Breast epithelium (tissue), 4 donors: ENCODE measurements around the gene ARHGEF19. TPM values are rescaled to one million over a fixed set of nuclear protein-coding genes. Genes with fewer than 3 reads are reported as not detected.
"Not testable (repeated sequence)": the region's sequence is repeated elsewhere in the genome, so short reads cannot be mapped to it uniquely, and the experiment has no call there.

Experiments
- DNase-seq, 2 donors: peaks; one replicate each; pipeline ENCODE4 v3.0.0-alpha.2; 2019; ENCODE audit warnings: low spot score in 2 of 2
- H3K27ac ChIP-seq, 2 donors: fragments of 200-600 bp; sonication (generic) in 1 of 2; one replicate each; pipeline ENCODE4 v1.5.1; 2016 to 2019; ENCODE audit warnings: mild to moderate bottlenecking in 1 of 2
- H3K27me3 ChIP-seq, 2 donors: fragments of 200-600 bp; sonication (generic) in 1 of 2; one replicate each; pipeline versions ENCODE4 v1.5.1 to v1.6.0; 2017 to 2019; ENCODE audit warnings: control low read depth in 1 of 2, mild to moderate bottlenecking in 1 of 2
- H3K36me3 ChIP-seq: fragments of 200-600 bp; one replicate; pipeline ENCODE4 v1.5.1; 2019
- H3K4me1 ChIP-seq, 2 donors: fragments of 200-600 bp; sonication (generic); one replicate each; pipeline ENCODE4 v1.5.1; 2016 to 2019; ENCODE audit warnings: control low read depth in 1 of 2
- H3K4me3 ChIP-seq, 3 donors: fragments of 200-600 bp; sonication (generic); 1 replicate in 2 of 3; 2 replicates in 1 of 3; pipeline ENCODE4 v1.5.1; 2016 to 2019; ENCODE audit warnings: mild to moderate bottlenecking in 3 of 3, moderate library complexity in 2 of 3
- H3K9me3 ChIP-seq, 2 donors: fragments of 200-600 bp; sonication (generic) in 1 of 2; one replicate each; pipeline ENCODE4 v1.5.1; 2016 to 2019; ENCODE audit warnings: control low read depth in 1 of 2
- POLR2A ChIP-seq: fragments of 450-650 bp; IDR thresholded peaks from one replicate; pipeline ENCODE4 v1.6.1; 2016; ENCODE audit warnings: antibody characterized with exemption, mild to moderate bottlenecking, moderate library complexity
- POLR2AphosphoS5 ChIP-seq, 3 donors: sonication (generic); formaldehyde crosslinking; IDR thresholded peaks; one replicate each; pipeline ENCODE4 v1.6.1; 2017; ENCODE audit warnings: antibody characterized with exemption in 3 of 3
- intact Hi-C: fragments of 100-400 bp; cut with DNase I; formaldehyde crosslinking; loops from one replicate; pipeline ENCODE4 v1.15.1; 2023; ENCODE audit warnings: low total_unique reads
- total RNA-seq, 3 donors: library from RNA; depleted of rRNA; stranded (reverse); fragments of >200 nt; gene quantifications; one replicate each; pipeline ENCODE4 v1.1.0, GENCODE V29; 2016
- TF ChIP-seq, protein P1 (sequence below), 3 donors: fragments of 450-650 bp; IDR thresholded peaks; one replicate each; pipeline ENCODE4 v1.5.1; 2016 to 2017; ENCODE audit warnings: antibody characterized with exemption in 3 of 3, mild to moderate bottlenecking in 3 of 3, moderate library complexity in 3 of 3

The ARHGEF19 gene
- total RNA-seq, 3 donors from 2014 or later = 7.5 to 18.0 (median 12.9) TPM

GRCh38 chr1:16171314-16172151, 40.9 kb downstream of the ARHGEF19 start:
- H3K36me3 ChIP-seq = no peaks in the 10 kb centered on the region
- no peaks in the 10 kb centered on the region for H3K9me3 ChIP-seq
- no peaks in the 10 kb centered on the region for H3K27me3 ChIP-seq
- no peak overlapping the region for H3K27ac ChIP-seq
- no peak overlapping the region for H3K4me3 ChIP-seq
- TF ChIP-seq POLR2A = no peak
- TF ChIP-seq, protein P1, sequence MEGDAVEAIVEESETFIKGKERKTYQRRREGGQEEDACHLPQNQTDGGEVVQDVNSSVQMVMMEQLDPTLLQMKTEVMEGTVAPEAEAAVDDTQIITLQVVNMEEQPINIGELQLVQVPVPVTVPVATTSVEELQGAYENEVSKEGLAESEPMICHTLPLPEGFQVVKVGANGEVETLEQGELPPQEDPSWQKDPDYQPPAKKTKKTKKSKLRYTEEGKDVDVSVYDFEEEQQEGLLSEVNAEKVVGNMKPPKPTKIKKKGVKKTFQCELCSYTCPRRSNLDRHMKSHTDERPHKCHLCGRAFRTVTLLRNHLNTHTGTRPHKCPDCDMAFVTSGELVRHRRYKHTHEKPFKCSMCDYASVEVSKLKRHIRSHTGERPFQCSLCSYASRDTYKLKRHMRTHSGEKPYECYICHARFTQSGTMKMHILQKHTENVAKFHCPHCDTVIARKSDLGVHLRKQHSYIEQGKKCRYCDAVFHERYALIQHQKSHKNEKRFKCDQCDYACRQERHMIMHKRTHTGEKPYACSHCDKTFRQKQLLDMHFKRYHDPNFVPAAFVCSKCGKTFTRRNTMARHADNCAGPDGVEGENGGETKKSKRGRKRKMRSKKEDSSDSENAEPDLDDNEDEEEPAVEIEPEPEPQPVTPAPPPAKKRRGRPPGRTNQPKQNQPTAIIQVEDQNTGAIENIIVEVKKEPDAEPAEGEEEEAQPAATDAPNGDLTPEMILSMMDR (IDR thresholded peaks at IDR 0.05) = no peak
- TF ChIP-seq POLR2AphosphoS5 (IDR thresholded peaks at IDR 0.05) = no peak
- intact Hi-C loops = no loop called here
- peaks cover 12 to 36% of the 10 kb centered on the region in 2 donors for H3K4me1 ChIP-seq
- no peak for DNase-seq

DNA sequence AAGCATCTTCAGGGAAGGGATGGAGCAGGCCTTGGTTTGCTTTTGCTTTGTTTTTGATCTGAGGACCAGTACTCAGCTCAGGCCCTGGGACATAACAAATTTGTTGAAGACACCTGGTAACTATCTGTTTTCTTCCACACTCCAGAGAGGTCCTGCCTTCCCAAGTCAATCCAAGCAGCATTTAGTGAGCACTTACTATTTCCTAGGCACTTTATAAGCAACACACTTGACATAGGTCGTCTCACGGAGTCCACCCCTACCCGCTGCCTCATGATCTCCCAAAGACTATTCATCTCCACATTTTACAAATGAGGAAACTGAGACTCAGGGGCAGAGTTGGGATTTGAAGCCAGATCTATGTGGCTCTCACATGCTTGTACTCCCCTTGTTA, 42.2 kb downstream of the ARHGEF19 start:
- TF ChIP-seq, protein P1 (IDR thresholded peaks at IDR 0.05) = no peak
- TF ChIP-seq POLR2A (no peak), POLR2AphosphoS5 (IDR thresholded peaks at IDR 0.05) (no peak)
- no peaks in the 10 kb centered on the region for H3K27me3 ChIP-seq
- no peaks in the 10 kb centered on the region for H3K36me3 ChIP-seq
- peaks cover 4 to 23% of the 10 kb centered on the region in 2 donors for H3K4me1 ChIP-seq
- H3K4me3 ChIP-seq = no peak overlapping the region
- intact Hi-C loops = no loop called here
- no peak for DNase-seq
- H3K27ac ChIP-seq = no peak overlapping the region
- no peaks in the 10 kb centered on the region for H3K9me3 ChIP-seq

GRCh38 chr1:16168622-16169360, 43.7 kb downstream of the ARHGEF19 start:
- no peak for DNase-seq
- Histone ChIP-seq H3K27ac (no peak overlapping the region), H3K36me3 (no peaks in the 10 kb centered on the region), H3K9me3 (no peaks in the 10 kb centered on the region), H3K4me3 (no peak overlapping the region), H3K4me1 (peaks cover 0 to 9% of the 10 kb centered on the region in 2 donors), H3K27me3 (no peaks in the 10 kb centered on the region)
- TF ChIP-seq, protein P1 (IDR thresholded peaks at IDR 0.05) = no peak
- TF ChIP-seq POLR2AphosphoS5 (IDR thresholded peaks at IDR 0.05) (no peak), POLR2A (no peak)
- intact Hi-C loops = no loop called here

DNA sequence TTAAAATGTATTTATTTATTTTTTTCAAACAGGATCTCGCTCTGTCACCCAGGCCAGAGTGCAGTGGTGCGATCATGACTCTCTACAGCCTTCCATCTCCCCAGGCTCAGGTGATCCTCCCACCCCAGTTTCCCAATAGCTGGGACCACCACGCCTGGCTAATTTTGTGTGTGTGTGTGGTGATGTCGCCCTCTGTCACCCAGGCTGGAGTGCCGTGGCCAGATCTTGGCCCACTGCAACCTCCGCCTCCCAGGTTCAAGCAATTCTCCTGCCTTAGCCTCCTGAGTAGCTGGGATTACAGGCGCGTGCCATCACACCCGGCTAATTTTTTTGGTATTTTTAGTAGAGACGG, 44.3 kb downstream of the ARHGEF19 start:
- H3K36me3 ChIP-seq, H3K9me3 ChIP-seq, H3K4me1 ChIP-seq, H3K27me3 ChIP-seq, DNase-seq, intact Hi-C loops: not testable (repeated sequence)
- peak overlapping the region; percentile 29 to 74 (median 57) for H3K4me3 ChIP-seq
- peak overlapping the region in 1 of 2 donors; percentile 87 for H3K27ac ChIP-seq

DNA sequence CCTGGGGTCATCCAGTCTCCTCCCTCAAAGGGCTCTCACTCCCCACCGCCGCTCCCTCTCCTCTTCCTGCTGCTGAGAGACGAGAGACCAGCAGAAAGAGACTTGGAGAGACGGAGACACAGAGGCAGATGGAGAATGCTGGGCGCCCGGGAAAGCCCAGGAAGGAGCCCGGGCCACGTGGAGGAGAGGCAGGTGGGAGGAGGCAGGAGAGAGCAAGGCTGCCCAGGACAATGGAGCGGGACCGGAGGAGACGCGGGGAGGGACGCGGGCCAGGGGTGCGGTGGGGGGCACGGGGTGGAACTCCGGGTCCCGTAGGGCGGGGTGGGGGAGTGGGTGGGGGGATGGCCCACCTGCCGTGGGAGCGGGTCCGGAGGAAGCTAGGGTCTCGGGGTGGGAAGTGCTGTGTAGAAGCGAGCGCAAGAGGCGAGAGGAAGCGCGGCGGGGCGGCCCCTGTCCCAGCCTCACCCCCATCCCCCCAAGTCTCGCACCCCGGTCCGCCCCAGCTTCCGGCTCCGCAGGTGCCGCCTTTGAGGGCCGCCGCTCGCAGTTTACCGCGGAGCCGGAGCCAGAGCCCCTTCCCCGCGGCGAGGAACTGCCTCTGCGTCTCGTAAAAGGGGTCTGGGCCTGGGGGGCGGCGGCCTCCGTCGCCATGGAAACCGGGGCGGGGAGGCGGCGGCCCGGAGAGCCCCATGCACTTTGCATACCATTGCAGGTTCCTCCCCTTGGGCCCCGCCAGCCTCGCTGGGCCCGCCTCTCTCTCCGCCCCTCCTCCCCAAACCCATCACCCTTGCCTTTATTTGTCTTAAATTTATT, 44.9 kb downstream of the ARHGEF19 start:
- no peak for DNase-seq
- H3K9me3 ChIP-seq = no peaks in the 10 kb centered on the region
- H3K27me3 ChIP-seq = no peaks in the 10 kb centered on the region
- peak overlapping the region; percentile 76 to 87 for H3K27ac ChIP-seq
- no peaks in the 10 kb centered on the region for H3K36me3 ChIP-seq
- H3K4me1 ChIP-seq = peaks cover 0 to 6% of the 10 kb centered on the region in 2 donors
- peak overlapping the region; percentile 29 to 74 (median 57) for H3K4me3 ChIP-seq
- intact Hi-C loops = no loop called here
- TF ChIP-seq, protein P1 (IDR thresholded peaks at IDR 0.05) = no peak
- TF ChIP-seq POLR2AphosphoS5 (IDR thresholded peaks at IDR 0.05) = no peak
- TF ChIP-seq POLR2A = no peak
